Measurements from ENCODE around the gene DHCR24. TPM values are rescaled to one million over a fixed set of nuclear protein-coding genes. Genes with fewer than 3 reads are reported as not detected.

DHCR24 gene
- total RNA-seq, 1 experiment from 2014 or later: 369 TPM

DNA sequence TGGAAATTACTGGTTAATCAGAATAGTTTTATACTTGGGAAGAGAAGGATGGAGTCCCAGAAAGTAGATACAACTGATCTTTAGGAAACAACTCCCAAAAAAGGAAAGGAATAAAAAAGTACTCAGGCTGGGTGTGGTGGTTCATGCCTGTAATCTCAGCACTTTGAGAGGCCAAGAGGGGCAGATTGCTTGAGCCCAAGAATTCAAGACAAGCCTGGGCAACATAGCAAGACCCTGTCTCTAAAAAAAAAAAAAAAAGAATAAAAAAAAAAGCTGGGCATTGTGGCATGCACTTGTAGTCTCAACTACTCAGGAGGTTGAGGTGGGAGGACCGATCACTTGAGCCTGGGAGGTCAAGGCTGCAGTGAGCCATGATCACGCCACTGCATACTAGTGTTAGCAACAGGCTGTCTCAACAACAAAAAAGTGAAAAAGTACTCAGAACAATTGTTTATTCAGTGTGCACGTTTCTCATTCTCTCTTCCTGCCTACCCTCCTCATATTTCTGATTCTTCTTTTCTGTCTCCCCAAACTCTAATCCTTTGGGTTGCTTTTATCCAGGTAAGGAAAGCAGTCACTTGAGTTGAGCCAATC lies 2.2 kb upstream of the DHCR24 start:
- H3K27ac ChIP-seq: peak overlapping the region; percentile 16; the same call in 1 of the 2 replicates
- no peak overlapping the region for H2AFZ ChIP-seq
- no peaks in the 10 kb centered on the region for H3K27me3 ChIP-seq (ENCODE audit: insufficient read depth, low read depth)
- POLR2A ChIA-PET (ENCODE audit: unreplicated experiment): no interaction called here
- CTCF ChIA-PET: interaction anchor here (0.6 kb wide), 1 partner anchor 18 kb away, joined by 4 read pairs; no protein-coding TSS in a partner anchor
- peaks cover 27% of the 10 kb centered on the region for H3K79me2 ChIP-seq (ENCODE audit: low read depth)
- H3K4me2 ChIP-seq: peak overlapping the region; percentile 40
- BruUV-seq (replicated peaks): no TSS peak
- no peak overlapping the region for H3K4me3 ChIP-seq
- H3K9me2 ChIP-seq (ENCODE audit: insufficient read depth): no peaks in the 10 kb centered on the region
- TF ChIP-seq, protein P1, sequence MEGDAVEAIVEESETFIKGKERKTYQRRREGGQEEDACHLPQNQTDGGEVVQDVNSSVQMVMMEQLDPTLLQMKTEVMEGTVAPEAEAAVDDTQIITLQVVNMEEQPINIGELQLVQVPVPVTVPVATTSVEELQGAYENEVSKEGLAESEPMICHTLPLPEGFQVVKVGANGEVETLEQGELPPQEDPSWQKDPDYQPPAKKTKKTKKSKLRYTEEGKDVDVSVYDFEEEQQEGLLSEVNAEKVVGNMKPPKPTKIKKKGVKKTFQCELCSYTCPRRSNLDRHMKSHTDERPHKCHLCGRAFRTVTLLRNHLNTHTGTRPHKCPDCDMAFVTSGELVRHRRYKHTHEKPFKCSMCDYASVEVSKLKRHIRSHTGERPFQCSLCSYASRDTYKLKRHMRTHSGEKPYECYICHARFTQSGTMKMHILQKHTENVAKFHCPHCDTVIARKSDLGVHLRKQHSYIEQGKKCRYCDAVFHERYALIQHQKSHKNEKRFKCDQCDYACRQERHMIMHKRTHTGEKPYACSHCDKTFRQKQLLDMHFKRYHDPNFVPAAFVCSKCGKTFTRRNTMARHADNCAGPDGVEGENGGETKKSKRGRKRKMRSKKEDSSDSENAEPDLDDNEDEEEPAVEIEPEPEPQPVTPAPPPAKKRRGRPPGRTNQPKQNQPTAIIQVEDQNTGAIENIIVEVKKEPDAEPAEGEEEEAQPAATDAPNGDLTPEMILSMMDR (conservative IDR thresholded peaks at IDR 0.05): no peak
- TF ChIP-seq EZH2 (IDR thresholded peaks at IDR 0.05; ENCODE audit: low read depth): no peak
- DNase-seq: no peak
- intact Hi-C loops (cut with micrococcal nuclease; ENCODE audit: unreplicated experiment): loop anchor here (10.0 kb wide), 1 partner anchor 944 kb away; the partner anchor contains the start of genes IFT25 and LRRC42
- peaks cover 24% of the 10 kb centered on the region for H3F3A ChIP-seq (ENCODE audit: insufficient read depth, low read depth)
- peaks cover 10% of the 10 kb centered on the region for H3K36me3 ChIP-seq (ENCODE audit: low read depth)
- peaks cover 16% of the 10 kb centered on the region for H4K20me1 ChIP-seq (ENCODE audit: insufficient read depth)
- no peaks in the 10 kb centered on the region for H3K9me3 ChIP-seq (ENCODE audit: insufficient read depth, low read depth)
- peaks cover 39% of the 10 kb centered on the region for H3K4me1 ChIP-seq (replicated peaks; ENCODE audit: insufficient read depth)

DNA sequence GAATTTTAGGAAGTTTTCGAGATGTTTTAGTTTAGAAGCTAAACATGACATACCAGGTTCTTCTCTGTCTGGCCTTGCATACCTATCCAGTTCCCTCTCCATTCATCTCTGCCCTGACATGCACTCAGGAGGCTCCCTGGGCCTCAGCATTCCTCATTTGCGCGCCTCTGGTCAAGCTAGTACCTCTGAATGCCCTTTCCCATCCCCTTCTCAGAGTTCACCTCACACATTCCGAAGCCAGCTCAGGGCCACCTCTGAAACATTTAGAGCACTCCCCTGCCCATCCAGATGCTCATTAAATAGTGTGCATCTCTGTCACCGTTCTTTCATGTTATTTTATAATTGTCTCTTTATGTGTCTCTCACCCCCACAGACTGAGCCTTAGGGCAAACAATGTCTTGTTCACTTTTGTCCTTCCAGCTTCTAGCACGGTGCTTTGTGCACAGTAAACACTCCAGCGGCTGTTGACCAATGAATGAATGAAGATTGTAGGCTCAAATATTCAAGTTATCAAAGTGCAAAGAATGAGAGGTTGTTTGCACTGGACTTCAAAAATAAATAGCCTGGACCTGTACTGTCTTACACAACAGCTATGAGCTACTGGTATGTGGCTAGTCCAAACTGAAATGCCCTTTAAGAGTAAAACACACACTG lies 1.2 kb upstream of the DHCR24 start:
- ChIA-PET POLR2A (ENCODE audit: unreplicated experiment) (interaction anchor here (0.6 kb wide), 1 partner anchor 11 kb away, joined by 4 read pairs; no protein-coding TSS in a partner anchor), CTCF (interaction anchor here (0.6 to 1.7 kb wide), 3 partner anchors 57 to 97 kb away, joined by 3 to 8 read pairs (median 5); no protein-coding TSS in a partner anchor)
- DNase-seq: peak in 1 of 2 experiments; percentile 73
- Histone ChIP-seq H3K27ac (peak overlapping the region; percentile 79), H3K4me1 (replicated peaks; ENCODE audit: insufficient read depth) (peaks cover 49% of the 10 kb centered on the region), H3K79me2 (ENCODE audit: low read depth) (peaks cover 37% of the 10 kb centered on the region), H3K9me2 (ENCODE audit: insufficient read depth) (no peaks in the 10 kb centered on the region), H3K27me3 (ENCODE audit: insufficient read depth, low read depth) (no peaks in the 10 kb centered on the region), H3K9me3 (ENCODE audit: insufficient read depth, low read depth) (no peaks in the 10 kb centered on the region), H2AFZ (peak overlapping the region; percentile 96), H3K4me2 (peak overlapping the region; percentile 92), H3K36me3 (ENCODE audit: low read depth) (peaks cover 18% of the 10 kb centered on the region), H3K4me3 (peak overlapping the region; percentile 96; the same call in 1 of the 2 replicates), H4K20me1 (ENCODE audit: insufficient read depth) (peaks cover 25% of the 10 kb centered on the region), H3F3A (ENCODE audit: insufficient read depth, low read depth) (peaks cover 34% of the 10 kb centered on the region)
- intact Hi-C loops (cut with micrococcal nuclease; ENCODE audit: unreplicated experiment): loop anchor here (10.0 kb wide), 1 partner anchor 943 kb away; the partner anchor contains the start of genes IFT25 and LRRC42
- TF ChIP-seq EZH2 (IDR thresholded peaks at IDR 0.05; ENCODE audit: low read depth): no peak
- TF ChIP-seq, protein P1 (conservative IDR thresholded peaks at IDR 0.05): no peak
- no TSS peak for BruUV-seq (replicated peaks)

DNA sequence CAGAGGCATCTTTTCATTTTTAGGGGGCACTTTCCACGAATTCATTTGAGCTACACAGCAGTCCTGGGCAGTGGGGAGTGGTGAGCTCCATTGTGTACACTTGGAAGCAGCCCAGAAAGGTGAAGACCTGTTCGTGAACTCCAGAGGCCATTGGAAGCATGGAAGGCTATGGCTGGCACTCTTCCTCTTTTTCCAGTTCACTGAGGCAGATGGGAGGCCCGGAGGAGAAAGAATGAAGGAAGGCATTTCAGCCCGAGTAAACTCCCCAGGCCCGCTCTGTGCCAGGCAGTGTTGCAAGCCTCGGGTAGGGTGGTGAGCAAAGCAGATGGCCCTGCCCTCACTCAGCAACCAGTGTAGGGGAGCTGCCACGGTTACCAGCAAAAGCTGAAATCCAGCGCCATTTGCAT lies 673 bp upstream of the DHCR24 start:
- ChIA-PET CTCF (interaction anchor here (0.6 to 1.7 kb wide), 3 partner anchors 58 to 97 kb away, joined by 3 to 8 read pairs (median 5); no protein-coding TSS in a partner anchor), POLR2A (ENCODE audit: unreplicated experiment) (no interaction called here)
- Histone ChIP-seq H3K27ac (peak overlapping the region; percentile 79), H3K4me1 (replicated peaks; ENCODE audit: insufficient read depth) (peaks cover 55% of the 10 kb centered on the region), H3K4me2 (peak overlapping the region; percentile 92), H3K79me2 (ENCODE audit: low read depth) (peaks cover 43% of the 10 kb centered on the region), H3K27me3 (ENCODE audit: insufficient read depth, low read depth) (no peaks in the 10 kb centered on the region), H3K9me3 (ENCODE audit: insufficient read depth, low read depth) (no peaks in the 10 kb centered on the region), H4K20me1 (ENCODE audit: insufficient read depth) (peaks cover 26% of the 10 kb centered on the region), H3K36me3 (ENCODE audit: low read depth) (peaks cover 24% of the 10 kb centered on the region), H3K9me2 (ENCODE audit: insufficient read depth) (no peaks in the 10 kb centered on the region), H3K4me3 (peak overlapping the region; percentile 96), H3F3A (ENCODE audit: insufficient read depth, low read depth) (peaks cover 39% of the 10 kb centered on the region), H2AFZ (peak overlapping the region; percentile 96)
- TF ChIP-seq EZH2 (IDR thresholded peaks at IDR 0.05; ENCODE audit: low read depth): no peak
- TF ChIP-seq, protein P1 (conservative IDR thresholded peaks at IDR 0.05): no peak
- intact Hi-C loops (cut with micrococcal nuclease; ENCODE audit: unreplicated experiment): loop anchor here (1.0 to 10.0 kb wide), 5 partner anchors 29 to 943 kb away; partner anchors contain the start of genes IFT25 and LRRC42
- TSS peak; percentile 83 for BruUV-seq (replicated peaks)
- DNase-seq: peak in 1 of 2 experiments; percentile 67

Measured in PC-9 (cell line).